HepG2 (cell line): Measurements from ENCODE around the gene STX4. TPM values are rescaled to one million over a fixed set of nuclear protein-coding genes. Genes with fewer than 3 reads are reported as not detected.
A peak's percentile ranks its signal among the peaks of the same experiment; 100 is the strongest.

Source experiments
- IKZF5 ChIP-seq: IDR thresholded peaks from 2 replicates; pipeline ENCODE4 v1.6.1; 2018; ENCODE audit warnings: missing genetic modification reagents, mild to moderate bottlenecking, missing compliant biosample characterization
- NR2F2 ChIP-seq: IDR thresholded peaks from 2 replicates; pipeline ENCODE4 v1.6.1; 2012; ENCODE audit warnings: low read depth, inconsistent platforms, borderline replicate concordance
- ZMYM2 ChIP-seq: sonication (generic); formaldehyde crosslinking; IDR thresholded peaks from 2 replicates; pipeline ENCODE4 v1.8.0; 2022; ENCODE audit warnings: mild to moderate bottlenecking, missing genetic modification reagents
- ZNF160 ChIP-seq: sonication (generic); formaldehyde crosslinking; IDR thresholded peaks from 2 replicates; pipeline ENCODE4 v1.8.0; 2022; ENCODE audit warnings: mild to moderate bottlenecking, inconsistent platforms, missing genetic modification reagents
- ZNF318 ChIP-seq: sonication (generic); formaldehyde crosslinking; IDR thresholded peaks from 2 replicates; pipeline ENCODE4 v1.4.0; 2020; ENCODE audit warnings: mild to moderate bottlenecking, missing genetic modification reagents
- ZNF609 ChIP-seq: sonication (generic); formaldehyde crosslinking; IDR thresholded peaks from 2 replicates; pipeline ENCODE4 v1.4.0; 2020; ENCODE audit warnings: mild to moderate bottlenecking, missing genetic modification reagents, borderline replicate concordance
- ZNF747 ChIP-seq: sonication (generic); formaldehyde crosslinking; IDR thresholded peaks from 2 replicates; pipeline ENCODE4 v1.8.1; 2023; ENCODE audit warnings: missing genetic modification reagents, mild to moderate bottlenecking, borderline replicate concordance
- ZNF775 ChIP-seq: sonication (generic); formaldehyde crosslinking; IDR thresholded peaks from 2 replicates; pipeline ENCODE4 v1.4.0; 2020; ENCODE audit warnings: missing genetic modification reagents, mild to moderate bottlenecking, moderate library complexity, borderline replicate concordance
- polyA plus RNA-seq, 8 experiments: library from polyadenylated mRNA; depleted of rRNA in 3 of 8; stranded (reverse) in 7 of 8; unstranded in 1 of 8; fragments of >200 nt; fragmentation: Illumina TruSeq in 4 of 8; extraction: Trizol in 4 of 8; gene quantifications; 2 replicates each; pipeline versions ENCODE4 v1.2.1 to v1.2.3, GENCODE V29; 2011 to 2016; ENCODE audit warnings: low read depth in 4 of 8, missing spikeins in 1 of 8, mixed read lengths in 1 of 8; ENCODE audit not compliant: insufficient read depth in 1 of 8
- total RNA-seq, 5 experiments: library from RNA; depleted of rRNA; stranded (reverse); fragments of >200 nt; fragmentation: Illumina TruSeq; extraction: Trizol; gene quantifications; 2 replicates each; pipeline ENCODE4 v1.2.3, GENCODE V29; 2016; ENCODE audit warnings: low read depth in 1 of 5
- TF ChIP-seq, protein P1 (sequence below), 2 experiments: sonication (generic) in 1 of 2; formaldehyde crosslinking in 1 of 2; IDR thresholded peaks; 2 replicates each; pipeline versions ENCODE4 v1.5.1 to v1.6.1; 2011 to 2020; ENCODE audit warnings: borderline replicate concordance in 1 of 2, low read depth in 1 of 2, low read length in 1 of 2, mild to moderate bottlenecking in 1 of 2, missing genetic modification reagents in 1 of 2, moderate library complexity in 1 of 2

Gene STX4
- total and polyA plus RNA-seq, 2 of the 13 experiments (the other 11 are each of a cell fraction or from before 2014, with no cell fraction given): 29.2 to 34.6 TPM

DNA sequence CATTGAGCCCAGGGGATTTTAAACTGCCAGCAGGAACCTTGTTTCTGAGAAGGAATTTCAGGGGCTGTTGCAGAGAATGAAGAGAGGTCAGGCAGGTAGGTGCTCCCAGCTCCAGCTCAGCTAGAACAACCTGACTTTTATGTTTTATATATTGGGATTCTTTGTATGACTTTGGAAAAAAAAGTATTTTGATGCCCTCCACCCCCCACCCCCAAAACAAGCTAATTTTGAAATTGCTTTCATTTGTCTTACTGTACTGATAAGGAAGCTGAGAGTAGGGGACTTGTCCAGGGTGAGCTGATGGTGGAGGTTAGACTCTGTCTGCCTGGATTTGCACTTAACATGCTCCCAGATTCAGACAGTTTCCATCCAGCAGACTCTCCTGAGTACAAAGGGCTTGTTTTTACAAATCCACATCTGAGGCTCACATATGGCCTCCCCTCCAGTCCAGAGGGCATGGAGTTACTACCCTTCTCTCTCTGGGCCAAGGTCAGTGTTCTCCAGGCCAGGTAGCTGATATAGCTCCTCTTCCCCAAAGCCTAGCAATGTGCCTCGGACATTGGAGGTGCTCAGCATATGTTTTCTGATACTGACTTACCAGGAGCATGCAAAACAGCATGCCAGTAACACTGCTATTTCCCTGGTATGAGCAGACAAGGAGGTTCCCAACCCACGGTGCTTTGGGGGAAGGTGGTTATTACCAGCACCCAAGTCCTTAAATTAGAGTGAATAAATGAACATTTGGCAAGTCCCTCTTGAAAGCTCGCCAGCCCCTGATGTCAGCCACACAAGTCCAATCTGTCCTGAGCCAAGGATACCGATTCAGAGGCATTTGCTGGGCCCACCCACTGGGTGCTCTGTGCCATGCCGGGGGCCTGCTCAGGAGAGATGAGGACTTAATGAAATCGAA, 34.3 kb upstream of the STX4 start (continued):
- TF ChIP-seq, protein P1, sequence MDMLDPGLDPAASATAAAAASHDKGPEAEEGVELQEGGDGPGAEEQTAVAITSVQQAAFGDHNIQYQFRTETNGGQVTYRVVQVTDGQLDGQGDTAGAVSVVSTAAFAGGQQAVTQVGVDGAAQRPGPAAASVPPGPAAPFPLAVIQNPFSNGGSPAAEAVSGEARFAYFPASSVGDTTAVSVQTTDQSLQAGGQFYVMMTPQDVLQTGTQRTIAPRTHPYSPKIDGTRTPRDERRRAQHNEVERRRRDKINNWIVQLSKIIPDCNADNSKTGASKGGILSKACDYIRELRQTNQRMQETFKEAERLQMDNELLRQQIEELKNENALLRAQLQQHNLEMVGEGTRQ (IDR thresholded peaks at IDR 0.05; ENCODE audit: low read depth, low read length): no peak
- TF ChIP-seq, protein P1 (CRISPR knock-in tag; IDR thresholded peaks at IDR 0.05; ENCODE audit: borderline replicate concordance): no peak
- TF ChIP-seq ZNF775 (CRISPR knock-in tag) (no peak), ZNF609 (peak; percentile 81; the same call in 1 of the 2 replicates), ZNF160 (no peak), ZMYM2 (CRISPR knock-in tag) (peak; percentile 81), NR2F2 (peak; percentile 81), ZNF318 (CRISPR knock-in tag) (peak; percentile 86; the same call in 1 of the 2 replicates), ZNF747 (CRISPR knock-in tag) (peak; percentile 69; the same call in 1 of the 2 replicates), IKZF5 (CRISPR knock-in tag) (peak; percentile 59; the same call in 1 of the 2 replicates)
